ENCODE measurements around the gene PSMA1. TPM values are rescaled to one million over a fixed set of nuclear protein-coding genes. Genes with fewer than 3 reads are reported as not detected.
"Not testable (repeated sequence)": the region's sequence is repeated elsewhere in the genome, so short reads cannot be mapped to it uniquely, and the experiment has no call there.

The PSMA1 gene
- 118 TPM for total RNA-seq (ENCODE audit: insufficient read depth, low replicate concordance)

DNA sequence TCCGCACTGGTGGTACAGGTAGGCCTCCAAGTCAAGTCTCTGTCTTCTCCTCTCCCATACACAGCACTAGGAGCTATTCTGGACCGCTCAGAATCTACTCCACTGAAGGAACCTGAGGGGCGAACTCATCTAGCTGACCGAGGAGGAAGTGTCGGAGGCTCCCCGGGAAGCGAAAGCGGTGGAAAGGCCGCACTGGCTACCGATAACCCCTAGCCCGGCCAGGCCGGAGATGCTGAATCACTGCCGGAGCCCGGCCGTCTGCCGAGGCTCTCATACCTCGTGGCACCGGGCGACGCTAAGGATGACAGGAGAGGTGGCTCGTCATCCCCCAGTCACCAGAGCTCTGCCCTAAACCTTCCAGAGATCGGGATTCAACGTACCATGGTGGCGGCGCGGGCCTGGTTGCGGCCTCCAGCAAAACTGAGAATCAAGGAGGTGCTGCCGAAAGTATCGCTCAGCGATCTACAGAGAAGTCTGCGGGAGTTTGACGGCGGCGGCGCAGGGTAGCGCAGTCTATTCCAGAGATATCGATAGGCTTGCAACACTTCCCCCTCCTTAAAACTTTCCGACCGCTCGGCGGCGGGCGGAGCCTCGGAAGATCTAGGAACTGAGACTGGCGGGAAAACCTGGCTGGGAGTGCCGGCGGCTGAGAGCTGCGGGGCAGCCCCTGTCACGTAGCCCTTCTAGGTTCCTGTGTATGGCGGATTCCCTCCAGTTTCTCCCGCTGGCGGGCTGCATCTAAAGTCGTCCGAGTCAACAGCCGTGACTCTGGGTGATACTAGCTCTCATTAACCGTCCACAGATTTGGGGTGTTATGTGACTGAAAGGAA is at the start of gene PSMA1:
PSMA1 (minus strand) TSS at position 470 of the 830 bp plus-strand sequence; CDS start at position 383, 87 bp downstream.
- peak; percentile 99 for DNase-seq (ENCODE audit: low spot score)

DNA sequence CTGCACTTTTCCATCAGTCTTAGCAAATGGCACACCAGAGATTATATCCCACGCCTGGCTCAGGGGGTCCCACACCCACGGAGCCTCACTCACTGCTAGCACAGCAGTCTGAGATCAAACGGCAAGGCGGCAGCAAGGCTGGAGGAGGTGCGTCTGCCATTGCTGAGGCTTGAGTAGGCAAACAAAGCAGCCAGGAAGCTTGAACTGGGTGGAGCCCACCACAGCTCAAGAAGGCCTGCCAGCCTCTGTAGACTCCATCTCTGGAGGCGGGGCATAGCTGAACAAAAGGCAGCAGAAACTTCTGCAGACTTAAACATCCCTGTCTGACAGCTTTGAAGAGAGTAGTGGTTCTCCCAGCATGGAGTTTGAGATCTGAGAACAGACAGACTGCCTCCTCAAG is 49.3 kb upstream of the PSMA1 start:
- not testable (repeated sequence) for DNase-seq (ENCODE audit: low spot score)

DNA sequence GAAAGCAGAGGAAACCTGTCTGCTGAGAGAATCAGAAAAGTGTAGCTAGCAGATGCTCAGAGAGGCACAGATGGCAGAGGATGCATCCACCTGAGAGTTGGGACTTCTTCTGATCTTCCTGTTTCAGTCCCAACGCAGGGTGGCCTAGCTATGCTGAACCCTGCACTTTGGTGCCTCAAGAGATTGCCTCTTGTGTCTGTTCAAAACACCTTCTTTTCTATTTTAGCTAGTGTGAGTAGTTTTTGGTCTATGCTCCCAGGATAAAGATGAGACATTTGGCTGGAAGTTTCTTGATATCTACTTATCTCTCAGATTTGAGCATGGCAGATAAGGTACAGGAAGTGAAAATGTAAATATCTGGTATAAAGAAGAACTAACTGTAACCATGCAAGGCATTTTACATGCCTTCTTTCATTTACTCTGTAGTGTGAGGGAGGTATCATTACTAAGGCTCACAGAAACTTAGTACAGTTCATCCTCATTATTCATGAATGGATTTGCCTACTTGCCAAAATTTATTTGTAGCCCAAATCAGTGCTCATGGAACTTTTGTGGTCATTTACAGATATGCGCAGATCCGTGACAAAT is 47.0 kb upstream of the PSMA1 start:
- no peak for DNase-seq (ENCODE audit: low spot score)

DNA sequence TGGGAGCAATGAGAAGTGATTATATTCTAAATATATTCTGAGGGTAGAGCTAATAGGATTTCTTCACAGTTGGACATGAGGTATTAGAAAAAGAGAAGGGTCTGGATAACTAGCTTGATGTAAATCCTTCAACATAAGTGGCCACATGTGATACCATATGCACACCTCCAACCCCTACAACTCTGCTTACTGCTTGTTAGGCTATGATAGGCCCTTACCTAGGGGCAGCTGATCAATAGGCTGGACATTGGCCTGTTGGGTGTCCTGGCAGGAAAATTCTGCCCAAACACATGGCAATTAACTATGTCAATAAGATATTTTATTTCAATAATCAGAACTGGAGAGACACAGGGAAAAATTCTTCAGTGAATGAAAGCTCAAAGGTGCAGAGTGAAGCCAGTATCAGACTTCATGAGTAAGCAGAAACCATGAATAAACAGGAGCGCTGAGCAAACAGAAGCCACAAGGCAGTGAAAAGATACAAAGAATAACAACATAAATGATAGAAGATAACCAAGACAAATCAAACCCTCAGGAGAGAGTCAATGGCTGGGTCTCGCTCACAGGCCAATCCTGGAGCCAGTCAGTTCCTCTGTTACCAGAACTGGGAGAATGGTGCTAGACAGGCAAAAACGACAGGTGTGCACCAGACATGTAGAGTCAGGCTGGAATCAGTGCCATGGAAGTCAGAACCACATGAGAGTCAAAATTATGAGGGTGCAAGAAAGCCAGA is 46.3 kb upstream of the PSMA1 start:
- no peak for DNase-seq (ENCODE audit: low spot score)

DNA sequence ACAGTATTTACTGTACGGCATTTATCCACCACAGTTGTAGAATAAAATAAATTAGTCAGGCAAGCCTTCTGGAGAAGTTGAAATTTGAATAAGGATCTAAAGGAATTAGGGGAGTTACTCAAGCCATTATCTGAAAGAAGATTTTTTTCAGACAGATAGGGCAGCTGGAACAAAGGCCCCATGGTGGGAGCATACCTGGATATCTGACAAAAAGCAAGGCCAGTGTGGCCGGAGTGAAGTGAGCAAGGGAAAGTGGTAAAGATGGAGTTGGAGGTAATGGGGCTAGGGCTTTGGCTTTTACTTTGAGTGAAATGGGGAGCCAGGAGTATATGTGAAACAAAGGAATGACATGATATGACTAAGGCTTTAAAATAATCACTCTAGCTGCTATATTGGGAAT is 45.7 kb upstream of the PSMA1 start:
- DNase-seq (ENCODE audit: low spot score): no peak

GRCh38 chr11:14555818-14556217 is 35.6 kb upstream of the PSMA1 start:
- DNase-seq (ENCODE audit: low spot score): no peak

DNA sequence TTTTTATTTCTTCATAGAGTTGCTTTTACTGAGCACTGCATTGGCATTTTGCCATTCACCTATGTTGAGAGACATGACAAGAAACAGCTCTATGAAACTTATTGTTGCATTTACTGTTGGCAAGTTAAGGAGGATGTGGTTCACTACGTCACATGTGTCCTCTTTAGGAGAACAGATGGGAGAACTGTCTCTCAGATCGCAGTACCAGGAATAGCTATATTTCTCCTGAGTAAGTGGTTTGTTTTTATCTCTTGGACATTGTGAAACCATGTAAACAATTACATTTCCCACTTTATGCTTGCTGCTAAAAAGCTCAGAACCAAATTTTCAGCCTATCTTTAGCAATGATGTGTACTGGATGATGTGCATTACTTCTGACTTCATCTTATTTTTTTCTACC is 34.8 kb upstream of the PSMA1 start:
- DNase-seq (ENCODE audit: low spot score): peak; percentile 53

DNA sequence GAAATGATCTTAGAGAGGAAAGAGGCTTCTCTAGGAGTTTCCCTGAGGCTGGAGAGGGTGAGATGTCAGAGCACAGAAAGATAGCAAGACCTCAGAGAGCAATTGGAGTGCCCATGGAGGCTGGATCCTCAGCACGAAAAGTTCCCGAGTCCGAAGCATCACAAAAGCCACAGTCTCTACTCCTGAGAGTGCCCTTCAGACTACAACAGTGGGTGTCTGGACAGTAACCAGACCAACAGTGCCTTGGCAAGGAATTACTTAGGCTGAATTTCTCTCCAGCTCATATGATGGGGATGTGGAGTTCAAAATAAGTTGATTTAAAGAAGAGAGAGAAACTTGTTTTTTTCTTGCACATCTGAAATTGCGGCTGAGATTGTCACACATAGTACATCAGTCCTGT is 31.9 kb upstream of the PSMA1 start:
- DNase-seq (ENCODE audit: low spot score): peak; percentile 22

- no peak for DNase-seq (ENCODE audit: low spot score)
These were observed 31.2 kb upstream of the PSMA1 start for GRCh38 chr11:14551380-14551779.

GRCh38 chr11:14549891-14550290 is 29.7 kb upstream of the PSMA1 start:
- DNase-seq (ENCODE audit: low spot score): no peak

- DNase-seq (ENCODE audit: low spot score): no peak
These were observed 27.3 kb upstream of the PSMA1 start for GRCh38 chr11:14547440-14547839.

GRCh38 chr11:14546672-14547071 is 26.5 kb upstream of the PSMA1 start:
- no peak for DNase-seq (ENCODE audit: low spot score)

- no peak for DNase-seq (ENCODE audit: low spot score)
These were observed 24.4 kb upstream of the PSMA1 start for GRCh38 chr11:14544611-14545010.

DNA sequence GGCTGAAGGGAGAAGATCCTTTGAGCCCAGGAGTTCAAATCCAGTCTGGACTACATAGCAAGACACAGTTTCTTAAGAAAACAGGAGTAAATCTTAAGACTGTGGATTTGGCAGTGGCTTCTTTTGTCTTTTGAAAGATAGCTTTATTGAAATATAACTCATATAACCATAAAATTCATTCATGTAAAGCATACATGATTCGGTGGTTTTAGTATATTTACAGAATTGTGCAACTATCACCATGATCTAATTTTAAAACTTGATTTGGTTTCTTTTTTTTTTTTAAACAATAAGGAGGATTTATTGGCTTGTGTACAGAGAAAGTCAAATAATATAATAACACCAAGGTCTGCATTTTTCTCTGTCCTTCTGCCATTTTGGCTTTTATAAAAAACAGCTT is 23.1 kb upstream of the PSMA1 start:
- peak; percentile 17 for DNase-seq (ENCODE audit: low spot score)

DNA sequence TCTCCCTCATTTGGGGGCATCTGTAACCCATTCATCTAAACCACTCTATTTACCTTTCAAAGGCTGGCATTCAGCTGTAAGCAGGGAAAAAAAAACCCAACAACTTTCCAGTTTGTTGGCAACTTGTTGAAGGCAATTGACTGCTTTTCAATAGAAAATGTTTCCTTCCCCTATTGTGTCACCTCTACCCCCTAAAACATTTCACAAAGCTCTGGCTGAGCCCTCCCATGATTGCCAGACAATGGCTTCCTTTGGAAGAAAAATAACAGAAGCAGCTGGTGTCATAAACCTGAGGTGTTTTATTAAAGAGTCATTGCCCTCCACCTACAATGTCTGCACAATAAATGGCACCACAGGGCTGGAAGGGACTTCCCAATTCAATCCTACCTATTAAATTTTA is 22.1 kb upstream of the PSMA1 start:
- DNase-seq (ENCODE audit: low spot score): no peak

DNA sequence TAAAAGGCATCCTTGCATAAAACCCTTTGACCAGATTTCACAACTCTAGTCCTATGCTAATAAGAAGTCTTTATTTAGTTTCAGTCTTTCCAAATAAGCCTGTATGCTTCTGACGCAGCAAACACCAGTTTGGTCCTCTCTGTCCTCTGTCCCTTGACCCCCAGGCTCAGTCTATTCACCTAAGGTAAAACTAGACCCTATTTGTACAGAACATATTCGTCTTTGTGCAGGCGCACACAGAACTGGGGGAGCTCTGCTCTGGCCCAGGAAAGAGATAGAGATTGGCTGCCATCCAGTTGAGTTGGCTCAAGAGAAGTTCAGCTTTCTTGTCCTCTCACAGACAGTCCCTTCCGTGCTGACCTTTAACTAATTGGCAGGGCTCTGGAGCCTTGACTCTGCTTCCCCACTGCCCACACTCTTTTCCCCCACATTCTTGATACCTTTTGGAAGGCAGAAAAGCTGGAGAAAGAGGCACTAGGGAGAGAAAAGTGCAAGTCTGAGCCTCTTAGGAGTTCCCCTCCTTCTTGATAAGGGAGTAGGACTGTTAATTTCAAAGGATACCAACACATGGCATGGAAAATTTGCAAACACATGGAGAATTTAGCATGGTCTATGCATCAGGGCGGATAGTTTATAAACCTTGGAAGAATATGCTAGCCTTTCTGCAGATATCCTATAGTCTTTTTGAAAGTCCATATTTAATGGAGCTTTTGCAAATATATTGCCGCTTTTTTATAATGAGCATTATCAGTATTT is 21.2 kb upstream of the PSMA1 start:
- peak; percentile 59 for DNase-seq (ENCODE audit: low spot score)

DNA sequence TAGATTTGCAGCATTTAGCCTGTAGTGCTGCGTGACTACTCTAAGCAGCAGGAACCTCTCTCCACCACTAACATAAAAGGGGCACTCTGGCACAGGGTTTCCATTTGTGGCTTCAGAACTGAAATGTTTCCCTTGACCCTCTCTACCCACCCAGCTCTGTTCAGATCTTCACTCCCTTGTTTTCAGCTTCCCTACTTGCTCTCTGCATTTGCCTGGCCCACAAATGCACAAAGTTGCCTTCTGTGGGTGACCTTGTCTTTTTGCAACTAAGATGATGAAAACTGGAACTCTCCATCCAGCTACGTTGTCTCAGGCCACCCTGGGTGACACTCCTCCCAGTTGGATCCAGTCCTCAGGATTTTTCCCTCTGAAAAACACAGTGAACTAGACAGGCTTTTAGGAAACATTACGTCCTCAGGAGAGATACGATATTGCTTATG is 19.8 kb upstream of the PSMA1 start:
- DNase-seq (ENCODE audit: low spot score): no peak

DNA sequence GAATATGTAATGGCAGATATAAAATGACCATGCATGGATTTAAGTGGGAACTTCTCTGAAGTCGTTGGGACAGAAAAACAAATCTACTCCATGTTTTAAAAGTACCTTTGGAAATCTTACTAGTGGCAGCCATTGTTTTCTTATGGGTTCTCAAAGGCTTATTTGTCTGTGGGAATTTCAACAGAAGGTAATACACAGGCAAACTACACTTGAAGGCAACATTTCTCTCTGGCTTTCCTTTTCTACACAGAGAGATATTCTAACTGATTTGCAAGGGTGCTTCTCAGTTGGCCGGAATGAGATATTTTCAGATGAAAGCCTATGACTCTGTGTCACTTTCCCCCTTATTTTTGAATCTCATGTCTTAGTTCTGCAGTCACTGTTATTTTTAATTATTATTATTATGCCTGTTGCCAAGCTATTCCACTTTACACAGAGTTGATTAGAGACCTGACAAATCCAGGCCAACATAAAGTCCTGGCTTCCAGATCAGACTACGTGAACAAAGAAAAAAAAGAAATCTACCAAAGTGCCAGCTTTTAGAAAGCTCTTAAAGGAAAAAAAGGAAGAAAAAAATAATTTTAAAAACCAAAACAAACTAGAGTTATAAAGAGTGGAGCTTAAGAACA is 18.9 kb upstream of the PSMA1 start:
- DNase-seq (ENCODE audit: low spot score): no peak

- peak; percentile 28 for DNase-seq (ENCODE audit: low spot score)
These were observed 18.2 kb upstream of the PSMA1 start for GRCh38 chr11:14538271-14538925.

- peak; percentile 50 for DNase-seq (ENCODE audit: low spot score)
These were observed 17.0 kb upstream of the PSMA1 start for GRCh38 chr11:14537134-14537599.

DNA sequence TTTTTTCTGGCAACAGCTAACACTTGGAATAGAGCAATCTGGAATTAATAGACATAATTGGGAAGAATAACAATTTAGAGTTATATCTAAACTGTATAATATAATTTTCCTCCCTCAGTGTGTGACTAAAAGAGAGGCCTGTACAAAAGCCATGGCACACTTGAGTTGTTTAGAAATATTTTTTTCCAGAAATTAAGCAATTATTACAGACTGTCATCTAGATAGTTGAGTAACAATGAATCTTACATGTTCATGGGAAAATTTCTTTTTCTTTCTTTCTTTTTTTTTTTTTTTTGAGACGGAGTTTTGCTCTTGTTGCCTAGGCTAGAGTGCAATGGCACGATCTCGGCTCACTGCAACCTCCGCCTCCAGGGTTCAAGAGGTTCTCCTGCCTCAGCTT is 15.0 kb upstream of the PSMA1 start:
- not testable (repeated sequence) for DNase-seq (ENCODE audit: low spot score)
